OCI-M1 (cell line): ENCODE data around the gene SMYD3.

ENCODE experiments used
- DNase-seq: peaks from one replicate; lab custom pipeline; 2025; lab: John Stamatoyannopoulos, UW

Gene SMYD3

DNA sequence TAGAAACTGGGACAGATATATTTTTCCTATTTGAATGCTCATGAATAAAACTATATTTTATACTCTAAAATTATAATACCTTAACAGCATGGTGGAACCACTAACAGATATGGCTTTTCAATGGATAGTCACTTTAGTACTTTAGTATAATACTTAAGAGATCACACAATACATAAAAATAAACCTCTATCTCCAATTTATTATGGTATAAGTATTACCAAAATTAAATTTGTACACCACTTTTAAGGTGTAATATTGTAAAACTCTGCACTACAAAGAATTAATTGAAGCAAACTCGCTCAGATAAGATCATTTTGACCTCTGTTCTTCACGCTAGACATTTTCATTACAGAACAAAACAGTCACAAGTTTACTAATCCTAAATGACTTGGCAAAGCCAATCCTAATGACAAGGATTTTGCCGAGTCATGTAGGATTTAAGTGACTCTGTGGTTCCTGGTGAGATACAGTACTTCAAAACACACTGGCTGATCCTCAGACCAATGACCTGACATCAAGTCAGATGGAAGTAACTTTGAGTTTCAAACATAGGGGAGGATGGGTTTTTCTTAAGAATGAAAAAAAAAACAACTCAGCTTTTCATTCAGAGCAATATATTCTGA lies 200.6 kb downstream of the SMYD3 start:
- DNase-seq: peak; percentile 90

DNA sequence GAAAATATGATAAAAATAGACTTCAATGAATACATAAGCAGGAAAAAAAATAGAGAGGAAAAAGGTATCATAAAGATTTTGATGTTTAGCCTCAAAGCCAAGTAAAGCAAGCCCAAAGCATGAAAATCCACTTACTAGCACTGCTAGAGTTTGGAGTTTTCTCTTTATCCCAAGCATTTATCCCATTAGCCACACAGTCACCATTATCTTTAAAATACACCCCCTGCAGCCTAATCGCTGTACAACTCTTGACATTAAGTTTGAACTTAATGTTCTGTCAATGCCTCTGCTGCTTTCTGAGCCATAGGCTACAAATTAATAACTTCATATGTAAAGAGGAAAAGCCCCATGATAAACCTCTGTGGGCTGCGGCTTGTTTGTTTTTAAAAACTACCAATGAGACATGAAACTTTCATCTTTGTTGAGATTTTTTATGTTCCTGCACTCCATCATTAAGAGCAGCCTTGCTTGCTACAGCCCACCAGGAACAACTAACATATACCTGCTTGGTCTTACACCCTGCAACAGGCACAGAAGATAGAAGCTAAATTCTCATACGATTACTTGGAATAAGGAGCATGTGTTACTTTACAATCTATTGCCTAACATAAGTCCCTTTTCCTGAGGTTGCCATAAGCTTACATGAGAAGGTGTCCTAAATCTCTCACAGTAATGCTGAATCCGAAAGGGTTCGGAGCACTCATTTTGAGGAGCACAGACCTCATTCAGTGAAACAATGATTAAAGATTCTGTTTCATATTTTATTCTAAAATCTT lies 202.4 kb downstream of the SMYD3 start:
- no peak for DNase-seq

DNA sequence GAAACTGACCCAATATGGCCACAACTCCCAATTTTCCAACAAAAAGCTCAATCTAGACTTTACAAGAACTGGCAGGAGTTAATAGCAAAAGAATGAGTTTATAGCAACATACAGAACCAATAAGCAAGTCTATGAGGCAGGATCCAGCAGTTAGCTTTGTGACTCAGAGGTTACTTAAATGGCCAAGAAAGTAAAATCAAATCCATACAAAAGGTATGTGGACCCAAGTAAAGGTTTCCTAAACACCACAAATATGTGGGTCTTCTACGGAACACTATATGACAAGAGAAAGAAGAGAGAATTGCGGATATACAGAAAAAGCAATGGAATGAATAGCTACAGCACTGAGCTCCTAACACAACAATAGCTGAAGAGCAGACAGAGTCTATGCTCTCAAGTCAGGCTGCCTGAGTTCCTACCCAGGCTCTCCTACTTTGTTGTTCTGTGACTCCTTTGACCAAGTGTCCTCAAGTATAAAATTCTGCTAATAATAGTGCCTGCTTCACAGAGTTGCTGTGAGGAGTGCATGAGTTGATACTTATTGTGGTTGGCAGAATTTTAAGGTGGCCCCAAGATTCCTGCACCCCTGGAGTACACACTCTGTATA lies 204.3 kb downstream of the SMYD3 start:
- DNase-seq: no peak

DNA sequence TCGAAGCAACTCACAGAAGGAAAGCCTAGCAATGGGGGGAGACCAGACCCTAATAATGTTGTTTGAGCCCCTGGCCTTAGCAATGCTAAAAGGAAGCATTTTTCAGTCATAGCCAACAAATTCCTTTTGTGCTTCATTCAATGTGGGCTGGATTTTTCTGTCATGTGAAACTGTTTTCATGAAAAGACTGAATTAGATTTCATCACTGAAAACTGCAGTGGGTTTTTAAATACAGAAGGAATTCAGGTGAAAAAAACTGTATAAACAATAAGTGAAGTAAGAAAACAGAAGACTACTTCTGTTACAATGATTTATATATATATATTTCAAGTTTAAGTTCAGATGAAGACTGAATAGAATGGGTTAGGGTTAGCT lies 204.8 kb downstream of the SMYD3 start:
- DNase-seq: no peak

DNA sequence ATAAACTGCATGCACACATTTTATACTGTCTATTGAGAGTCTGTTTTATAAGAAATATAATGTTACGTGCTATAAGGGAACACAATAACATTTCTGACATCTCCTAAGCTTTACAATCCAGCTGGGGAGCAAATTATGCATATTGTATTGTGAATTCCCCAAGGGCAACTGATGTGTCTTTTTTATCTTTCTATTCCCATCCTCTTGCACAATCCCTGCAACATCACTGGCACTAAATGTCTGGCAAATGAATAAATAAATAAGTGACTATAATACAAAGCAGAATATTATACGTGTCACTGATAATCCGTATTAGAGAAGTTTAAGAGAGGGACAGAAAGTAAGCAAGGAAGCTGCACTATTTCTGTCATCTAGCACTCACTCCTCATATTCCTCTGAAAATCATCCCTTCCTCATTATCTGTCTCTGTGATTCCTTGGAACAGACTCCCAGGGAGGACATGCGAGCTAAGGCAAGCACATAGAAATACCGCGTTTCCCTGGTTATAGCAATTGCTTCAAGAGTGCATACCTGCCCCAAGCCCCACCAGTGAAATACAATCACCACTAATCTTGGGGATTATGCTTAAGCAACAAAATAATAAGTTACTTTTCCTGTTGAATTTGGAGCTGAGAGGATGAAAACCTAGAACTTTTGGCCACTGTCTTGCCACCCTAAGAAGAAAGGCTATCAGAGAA lies 205.4 kb downstream of the SMYD3 start:
- DNase-seq: no peak

DNA sequence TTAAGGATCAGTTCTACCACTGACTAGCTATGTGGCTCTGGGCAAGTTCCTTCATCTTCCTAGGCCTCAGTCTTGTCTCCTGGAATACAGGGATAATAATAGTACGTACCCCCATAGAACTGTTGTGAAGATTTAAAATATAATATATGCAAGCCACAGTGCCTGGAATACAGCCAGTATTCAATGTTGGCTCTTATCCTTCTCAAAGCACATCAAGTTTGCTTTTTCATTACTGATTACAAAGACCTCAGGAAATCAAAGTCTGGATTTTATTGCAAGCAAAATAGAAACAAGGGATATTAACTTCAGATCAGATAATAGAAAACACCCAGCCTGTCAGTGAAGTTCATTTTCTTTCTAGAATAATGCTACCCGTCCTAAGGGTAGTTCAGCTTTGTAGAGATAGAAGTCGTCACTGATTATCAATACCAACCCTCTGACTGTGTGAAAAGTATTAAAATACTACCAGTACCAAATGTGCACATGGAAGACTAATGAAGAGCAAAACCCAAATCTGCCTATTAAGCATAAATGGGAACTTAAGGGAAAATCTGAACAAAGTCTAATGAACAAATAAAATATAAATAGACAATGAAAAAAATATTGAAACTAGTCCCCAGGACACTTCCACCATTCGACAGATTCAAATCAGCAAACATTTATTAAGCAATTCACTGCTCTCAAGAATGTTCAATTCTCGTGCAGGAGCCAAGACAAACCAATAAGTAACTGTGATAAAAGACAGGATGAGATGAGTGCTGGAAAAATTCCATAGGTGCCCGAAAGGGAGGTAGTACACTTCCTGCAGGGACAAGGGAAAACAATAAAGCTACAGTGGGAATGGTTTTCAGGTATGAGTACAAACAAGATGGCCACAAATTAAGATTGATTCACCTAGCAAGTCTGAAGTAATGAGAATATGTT lies 206.2 kb downstream of the SMYD3 start:
- no peak for DNase-seq

DNA sequence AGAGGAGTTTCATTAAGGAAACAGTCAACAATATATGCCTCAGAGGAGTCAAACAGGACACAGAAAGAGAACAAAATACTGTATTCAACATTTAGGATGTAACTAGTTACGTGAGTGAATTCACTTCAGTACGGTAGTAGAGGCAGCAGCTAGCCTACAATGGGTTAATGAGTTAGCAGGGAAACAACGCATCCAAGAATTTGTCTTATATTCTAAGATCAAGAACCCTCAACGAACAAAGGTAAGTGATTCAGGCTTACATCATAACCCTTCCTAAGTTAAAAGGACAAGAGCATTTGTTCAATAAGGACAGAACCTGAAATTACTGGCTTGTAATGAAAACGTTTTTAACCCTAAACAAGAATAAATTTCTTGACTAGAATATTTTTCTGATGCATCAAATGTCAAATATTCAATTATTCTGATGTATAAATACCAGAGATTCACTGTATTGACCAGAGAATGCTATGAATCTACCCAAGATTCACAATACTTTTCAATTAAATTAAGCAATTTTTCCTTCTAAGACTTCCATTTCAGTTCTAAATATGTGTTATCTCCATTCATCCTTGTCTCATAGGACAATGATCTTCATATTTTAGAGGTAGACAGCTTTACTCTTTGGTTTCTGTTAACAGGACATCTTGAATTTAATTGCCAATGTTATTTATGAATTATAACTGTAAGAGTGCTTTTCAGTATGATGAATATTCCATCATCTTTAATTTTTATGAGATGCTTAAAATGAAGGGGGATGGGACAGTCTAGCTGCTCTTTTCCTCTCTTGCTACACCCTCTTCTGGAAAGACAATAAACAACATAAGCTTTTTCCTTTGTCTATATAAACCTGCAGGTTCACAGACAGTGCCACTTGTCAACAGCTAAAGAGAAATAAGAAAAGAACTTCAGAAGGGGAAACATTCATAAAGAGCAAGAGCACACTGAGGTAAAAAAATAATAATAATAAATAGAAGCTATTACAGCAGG lies 209.5 kb downstream of the SMYD3 start:
- no peak for DNase-seq

DNA sequence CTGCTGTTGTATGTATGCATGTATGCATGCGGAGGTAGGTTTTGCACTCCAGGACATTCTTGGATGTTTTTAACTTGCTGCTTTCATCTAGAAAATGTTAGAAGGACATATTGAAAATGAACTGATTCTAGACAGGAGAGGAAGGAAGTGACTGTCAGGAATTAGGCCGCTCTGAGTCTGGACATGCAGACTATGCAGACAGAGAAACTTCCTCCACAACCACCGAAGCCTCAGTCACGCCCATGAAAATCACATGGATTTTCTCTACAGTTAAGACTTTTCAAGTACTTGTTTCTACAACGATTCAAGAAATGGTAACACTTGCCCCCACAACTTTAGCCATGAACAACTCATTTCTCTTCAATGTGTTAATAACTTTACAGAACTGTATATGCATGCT lies 211.1 kb downstream of the SMYD3 start:
- DNase-seq: peak; percentile 43

DNA sequence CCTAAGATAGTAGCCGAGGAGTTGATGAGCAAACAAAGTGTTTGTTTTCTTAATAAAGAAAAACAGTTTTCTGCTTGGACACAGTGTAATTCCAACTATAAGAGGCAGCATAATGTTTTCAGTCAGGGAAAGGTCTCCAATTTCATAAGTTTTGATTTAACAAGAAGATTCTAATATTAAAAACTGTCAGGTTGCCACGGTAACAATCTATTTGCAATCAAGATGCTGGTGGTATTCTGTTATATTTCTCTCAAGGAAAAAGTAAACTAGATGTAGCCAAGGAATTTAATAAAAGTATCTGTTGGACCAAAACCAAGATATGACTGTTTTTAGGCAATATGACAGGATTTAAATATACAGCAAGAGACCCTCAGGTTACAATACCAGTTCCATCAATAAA lies 211.7 kb downstream of the SMYD3 start:
- no peak for DNase-seq

DNA sequence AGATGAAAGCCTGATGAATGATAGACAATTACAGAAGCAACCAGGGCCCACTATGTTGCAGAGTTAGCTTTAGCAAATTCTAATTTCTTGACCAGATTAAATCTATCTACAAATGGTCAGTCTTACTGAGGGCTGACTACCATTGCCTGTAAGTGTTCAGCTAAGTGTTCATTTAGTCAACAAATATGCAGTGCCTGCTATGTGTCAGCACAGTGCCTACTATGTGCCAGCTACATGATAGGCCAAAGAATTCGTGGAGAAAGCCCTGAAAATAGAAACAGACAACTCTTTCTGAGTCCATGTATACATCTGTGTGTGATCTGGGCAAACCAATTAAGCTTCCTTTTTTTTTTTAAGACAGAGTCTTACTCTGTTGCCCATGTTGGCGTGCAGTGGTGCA lies 212.8 kb downstream of the SMYD3 start:
- DNase-seq: no peak

DNA sequence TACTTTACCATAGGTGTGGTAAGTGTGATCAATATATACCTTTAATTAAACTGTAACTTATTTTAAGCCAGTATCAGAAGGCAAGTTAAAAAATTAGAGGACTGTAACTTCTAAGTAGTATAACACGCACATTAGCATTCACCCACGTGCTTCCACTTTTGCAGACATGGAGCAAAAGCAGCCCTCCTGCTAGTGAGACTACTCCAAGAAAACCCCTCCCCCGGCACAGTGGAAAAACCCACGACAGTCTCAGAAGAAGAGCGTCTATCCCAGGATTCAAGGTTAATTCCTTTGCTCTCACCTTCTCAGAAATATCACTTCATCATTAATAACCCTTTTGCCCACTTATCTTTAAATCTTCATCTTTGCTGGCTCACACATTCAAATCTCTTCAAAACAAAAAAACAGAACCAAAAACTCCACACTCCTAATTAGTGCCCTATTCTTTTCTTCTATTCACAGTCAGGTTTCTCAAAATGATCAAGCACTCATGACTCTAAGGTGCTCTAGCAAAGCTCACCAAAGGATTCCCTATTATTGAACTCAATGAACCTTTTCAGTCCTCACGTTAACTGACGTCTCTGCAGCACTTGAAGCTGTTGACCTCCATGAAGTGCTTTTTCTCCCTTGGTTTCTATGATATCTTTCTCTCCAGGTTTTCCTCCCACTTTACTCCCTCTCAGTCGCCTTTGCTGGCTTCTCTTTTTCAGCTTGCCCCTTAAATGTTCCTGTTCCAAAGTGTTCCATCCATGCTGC lies 213.5 kb downstream of the SMYD3 start:
- no peak for DNase-seq

DNA sequence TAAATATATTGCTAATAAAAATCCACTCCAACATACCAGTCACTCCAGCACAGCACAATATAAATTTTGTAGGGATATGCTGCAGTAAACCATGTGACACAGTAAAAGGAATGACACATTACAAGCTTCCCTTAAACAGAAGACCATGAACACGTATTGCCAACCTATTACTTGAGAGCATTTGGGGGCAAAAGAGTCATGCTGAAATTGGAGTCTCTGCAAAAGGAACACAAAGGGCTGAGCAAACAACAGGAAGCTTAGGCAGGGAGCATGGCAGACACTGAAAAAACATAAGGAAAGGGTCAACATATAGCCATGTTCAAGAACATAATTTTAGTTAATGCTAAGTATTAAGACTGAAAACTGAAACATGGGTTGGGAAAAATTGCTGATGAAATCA lies 214.5 kb downstream of the SMYD3 start:
- no peak for DNase-seq

DNA sequence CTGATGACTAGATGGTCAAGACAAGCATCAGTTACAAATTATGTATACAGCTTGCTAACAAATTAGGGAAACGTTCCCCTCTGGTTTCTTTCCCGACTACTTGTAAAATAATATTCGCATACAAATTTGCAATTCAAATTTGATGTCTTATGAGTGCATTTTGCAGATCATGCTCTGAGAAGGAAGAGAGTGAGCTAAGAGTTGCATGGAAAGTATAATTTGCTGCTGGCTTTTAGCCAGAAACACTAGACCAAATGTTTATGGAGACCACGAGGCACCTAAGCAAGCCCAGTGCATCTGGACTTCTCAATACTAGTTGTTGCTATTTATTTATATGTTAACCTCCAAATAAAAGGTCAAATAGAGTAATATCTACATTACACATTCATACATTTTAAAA lies 216.0 kb downstream of the SMYD3 start:
- no peak for DNase-seq

DNA sequence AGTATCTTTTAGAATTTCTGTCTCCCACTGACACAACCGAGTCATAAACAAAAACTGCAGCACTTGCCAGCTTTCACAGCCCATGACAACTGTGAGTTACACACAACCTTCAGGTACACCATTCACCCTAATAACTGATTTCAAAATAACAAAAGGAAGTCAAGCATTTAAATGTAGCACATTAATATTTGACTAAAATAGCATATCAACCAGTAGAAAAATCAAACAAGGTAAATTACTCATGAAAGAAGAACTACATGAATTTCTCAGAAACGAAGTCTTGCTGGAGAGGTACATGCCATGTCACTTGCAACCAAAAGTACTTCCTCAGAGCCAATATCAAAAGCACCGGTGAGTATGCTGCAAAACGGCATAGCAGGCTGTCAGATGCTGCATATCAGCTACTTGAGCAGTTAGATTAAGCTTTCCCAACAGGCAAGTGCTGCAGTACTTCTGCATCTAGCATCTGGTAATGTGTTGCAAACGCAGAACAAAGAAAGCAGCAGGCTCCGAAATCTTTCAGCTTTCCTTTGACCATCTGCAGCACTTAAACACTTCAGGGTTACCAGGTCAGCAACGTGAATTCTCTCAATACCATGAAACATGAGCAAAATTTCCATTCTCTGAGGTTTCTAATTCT lies 223.2 kb downstream of the SMYD3 start:
- DNase-seq: peak; percentile 41

DNA sequence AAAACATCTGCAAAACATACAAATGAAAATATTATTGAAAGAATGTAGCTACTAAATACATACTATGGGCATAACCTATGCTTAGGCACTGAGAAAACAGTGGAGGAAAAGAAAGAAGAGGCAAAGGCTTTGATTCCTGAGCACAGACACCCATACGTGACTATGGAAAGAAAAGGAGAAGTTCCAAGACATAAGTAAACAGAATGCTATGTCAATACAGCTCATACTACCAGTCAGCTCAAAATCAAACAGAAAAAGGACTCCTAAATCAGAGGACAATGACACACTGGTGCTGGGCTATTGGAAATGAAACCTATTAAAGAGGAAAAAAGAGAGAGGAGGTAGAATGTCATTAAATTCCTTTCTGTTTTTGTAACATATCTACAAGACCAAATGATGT lies 225.4 kb downstream of the SMYD3 start:
- peak; percentile 28 for DNase-seq

DNA sequence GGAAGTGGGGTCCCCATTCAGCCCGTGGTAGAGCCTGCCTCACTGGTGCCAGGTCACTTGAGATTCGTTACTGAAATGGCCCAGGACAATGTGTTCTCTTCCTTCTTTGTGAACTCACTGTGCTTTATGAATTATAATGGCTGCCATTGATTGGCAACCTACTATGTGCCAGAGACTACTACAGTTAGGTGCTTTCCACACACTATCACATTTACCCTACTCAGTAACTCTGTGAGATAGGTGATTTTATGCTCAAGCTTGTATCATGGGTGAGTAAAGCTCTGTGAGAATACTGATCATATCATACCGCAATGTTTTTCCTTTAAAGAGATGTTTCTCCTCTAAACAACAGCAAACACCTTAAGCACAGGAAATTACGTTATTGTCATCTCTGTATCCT lies 225.9 kb downstream of the SMYD3 start:
- no peak for DNase-seq

DNA sequence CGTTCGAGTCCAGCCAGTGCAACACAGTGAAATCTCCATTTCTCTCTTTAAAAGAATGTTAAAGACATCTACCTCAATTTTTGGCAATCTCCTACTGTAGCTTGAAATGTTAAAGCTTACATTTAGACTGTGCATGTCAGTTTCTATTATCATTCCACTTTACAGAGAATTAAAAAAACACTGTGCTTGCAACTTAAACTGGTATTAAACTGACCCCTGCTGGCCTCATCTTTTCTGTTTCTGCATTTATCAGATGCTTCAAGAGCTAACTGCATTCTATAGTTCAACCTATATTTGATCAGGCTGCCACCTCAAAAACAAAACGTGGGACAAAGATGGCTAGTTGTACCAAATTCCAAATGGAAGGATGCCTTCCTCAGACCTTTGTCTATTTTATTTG lies 226.5 kb downstream of the SMYD3 start:
- DNase-seq: peak; percentile 80

DNA sequence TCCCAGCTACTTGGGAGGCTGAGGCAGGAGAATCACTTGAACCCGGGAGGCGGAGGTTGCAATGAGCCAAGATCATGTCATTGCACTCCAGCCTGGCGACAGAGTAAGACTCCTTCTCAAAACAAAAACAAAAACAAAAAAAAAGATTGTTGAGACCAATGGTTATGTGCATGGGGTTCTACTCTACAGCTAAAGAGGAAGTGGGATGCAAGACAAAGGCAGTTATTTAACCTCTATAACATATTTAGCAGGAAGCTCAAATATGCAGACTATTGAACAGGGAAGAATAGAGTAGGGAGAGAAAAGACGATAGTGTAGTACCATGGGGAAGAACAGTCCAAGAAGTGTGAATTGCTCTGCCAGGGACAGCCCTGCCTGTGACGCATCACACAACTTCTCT lies 227.7 kb downstream of the SMYD3 start:
- no peak for DNase-seq

DNA sequence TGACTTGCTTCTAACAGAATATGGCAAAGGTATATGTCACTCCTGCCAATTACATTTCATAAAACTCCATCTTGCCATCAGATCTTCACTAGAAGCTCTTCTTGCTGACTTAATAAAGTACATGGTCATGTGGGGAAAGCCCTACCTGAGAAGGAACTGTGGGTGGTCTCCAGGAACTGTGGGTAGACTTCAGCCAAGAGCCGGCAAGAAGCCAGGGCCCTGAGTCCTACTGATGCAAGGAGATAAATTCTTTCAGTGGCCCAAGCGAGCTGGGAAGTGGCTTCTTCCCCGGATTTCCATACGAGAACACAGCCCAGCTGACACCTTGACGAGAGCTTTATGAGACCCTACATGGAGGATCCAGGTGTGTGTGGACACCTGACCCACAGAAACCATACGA lies 228.7 kb downstream of the SMYD3 start:
- no peak for DNase-seq
